Loucy (cell line): Measurements from ENCODE around the gene MAML2.

Experiments
- H2AFZ ChIP-seq: fragments of 200-600 bp; sonication (generic); 2 replicates; pipeline ENCODE4 v1.6.0; 2016; ENCODE audit warnings: antibody characterized with exemption, mild to moderate bottlenecking, low read length, moderate library complexity
- H3F3A ChIP-seq: fragments of 200-600 bp; 2 replicates; pipeline ENCODE4 v1.6.0; 2016; ENCODE audit warnings: antibody characterized with exemption, low read depth, mild to moderate bottlenecking
- H3K27me3 ChIP-seq: fragments of 200-600 bp; sonication (generic); 2 replicates; pipeline ENCODE4 v1.6.1; 2014; ENCODE audit warnings: low read length, mild to moderate bottlenecking; ENCODE audit not compliant: insufficient read depth, poor library complexity, severe bottlenecking
- H3K36me3 ChIP-seq: fragments of 200-600 bp; sonication (generic); 2 replicates; pipeline ENCODE4 v1.6.1; 2016; ENCODE audit warnings: low read length; ENCODE audit not compliant: insufficient read depth
- H3K4me1 ChIP-seq: fragments of 200-600 bp; sonication (generic); 2 replicates; pipeline ENCODE4 v1.5.1; 2014; ENCODE audit warnings: low read length, mild to moderate bottlenecking; ENCODE audit not compliant: insufficient read depth, poor library complexity, severe bottlenecking
- H3K4me2 ChIP-seq: fragments of 200-600 bp; sonication (generic); 2 replicates; pipeline ENCODE4 v1.6.0; 2014; ENCODE audit warnings: antibody characterized with exemption, low read length, low read depth, mild to moderate bottlenecking; ENCODE audit not compliant: poor library complexity, severe bottlenecking
- H3K4me3 ChIP-seq: fragments of 200-600 bp; sonication (generic); 2 replicates; pipeline ENCODE4 v1.5.1; 2014; ENCODE audit warnings: low read length, mild to moderate bottlenecking, mixed read lengths; ENCODE audit not compliant: poor library complexity, severe bottlenecking
- H3K79me2 ChIP-seq: fragments of 200-600 bp; sonication (generic); 2 replicates; pipeline ENCODE4 v1.6.1; 2014; ENCODE audit warnings: low read length; ENCODE audit not compliant: insufficient read depth
- H3K9ac ChIP-seq: fragments of 200-600 bp; sonication (generic); 2 replicates; pipeline ENCODE4 v1.6.0; 2014; ENCODE audit warnings: mild to moderate bottlenecking, low read depth, low read length, moderate library complexity; ENCODE audit not compliant: poor library complexity, severe bottlenecking
- H3K9me2 ChIP-seq: fragments of 200-600 bp; sonication (generic); replicated peaks from 2 replicates; pipeline ENCODE4 v1.6.1; 2016; ENCODE audit warnings: low read depth, low read length, mixed read lengths
- H3K9me3 ChIP-seq: fragments of 200-600 bp; sonication (generic); 2 replicates; pipeline ENCODE4 v1.6.1; 2014; ENCODE audit warnings: mild to moderate bottlenecking, antibody characterized with exemption, low read length, low read depth; ENCODE audit not compliant: insufficient read depth
- H4K20me1 ChIP-seq: fragments of 200-600 bp; sonication (generic); 2 replicates; pipeline ENCODE4 v1.6.0; 2014; ENCODE audit warnings: antibody characterized with exemption, low read length, mild to moderate bottlenecking; ENCODE audit not compliant: insufficient read depth, poor library complexity, severe bottlenecking
- CTCF ChIP-seq: fragments of 200-600 bp; sonication (generic); conservative IDR thresholded peaks from 2 replicates; pipeline ENCODE4 v1.5.1; 2014; ENCODE audit warnings: mild to moderate bottlenecking, antibody characterized with exemption, low read length
- EZH2phosphoT487 ChIP-seq: fragments of 200-600 bp; IDR thresholded peaks from 2 replicates; pipeline ENCODE4 v1.6.1; 2018; ENCODE audit warnings: antibody characterized with exemption, mild to moderate bottlenecking, moderate library complexity, borderline replicate concordance

MAML2 gene

GRCh38 chr11:96033095-96033494 is 309.9 kb downstream of the MAML2 start:
- no peaks in the 10 kb centered on the region for H3K9me2 ChIP-seq
- TF ChIP-seq EZH2phosphoT487 = no peak
- no peak for TF ChIP-seq CTCF
- no peak overlapping the region for H3K4me2 ChIP-seq

DNA sequence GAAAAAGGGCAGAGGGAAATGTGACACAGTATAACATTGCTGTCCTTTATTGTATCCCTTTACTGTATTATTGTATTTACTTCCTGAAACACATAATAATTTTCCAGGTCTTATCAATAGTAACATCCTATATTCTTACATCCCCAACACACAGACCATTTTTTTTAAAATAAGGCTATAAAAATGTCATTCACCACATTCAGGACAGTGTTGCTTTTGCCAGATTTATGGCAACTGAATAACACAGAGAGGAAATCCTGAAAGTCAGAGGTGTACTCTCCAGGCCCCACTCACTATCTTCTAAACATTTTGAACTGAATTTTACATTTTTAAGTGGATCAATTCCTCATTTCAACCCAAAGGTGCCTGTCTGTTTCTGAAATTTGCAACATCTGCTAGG is 314.2 kb downstream of the MAML2 start:
- Histone ChIP-seq H3F3A (no peaks in the 10 kb centered on the region), H4K20me1 (no peaks in the 10 kb centered on the region), H3K4me2 (no peak overlapping the region), H3K36me3 (no peaks in the 10 kb centered on the region), H2AFZ (no peak overlapping the region), H3K27me3 (no peaks in the 10 kb centered on the region), H3K9me3 (no peaks in the 10 kb centered on the region), H3K4me3 (no peak overlapping the region), H3K4me1 (peaks cover 15% of the 10 kb centered on the region), H3K9me2 (no peaks in the 10 kb centered on the region), H3K79me2 (no peaks in the 10 kb centered on the region), H3K9ac (no peak overlapping the region)
- no peak for TF ChIP-seq EZH2phosphoT487
- no peak for TF ChIP-seq CTCF

More at GRCh38 chr11:96033095-96033494, 309.9 kb downstream of the MAML2 start:
- Histone ChIP-seq H3F3A (no peaks in the 10 kb centered on the region), H3K9me3 (no peaks in the 10 kb centered on the region), H3K27me3 (no peaks in the 10 kb centered on the region), H3K79me2 (no peaks in the 10 kb centered on the region), H3K4me3 (no peak overlapping the region), H3K9ac (no peak overlapping the region), H3K36me3 (no peaks in the 10 kb centered on the region), H2AFZ (no peak overlapping the region), H3K4me1 (peaks cover 23% of the 10 kb centered on the region), H4K20me1 (no peaks in the 10 kb centered on the region)

DNA sequence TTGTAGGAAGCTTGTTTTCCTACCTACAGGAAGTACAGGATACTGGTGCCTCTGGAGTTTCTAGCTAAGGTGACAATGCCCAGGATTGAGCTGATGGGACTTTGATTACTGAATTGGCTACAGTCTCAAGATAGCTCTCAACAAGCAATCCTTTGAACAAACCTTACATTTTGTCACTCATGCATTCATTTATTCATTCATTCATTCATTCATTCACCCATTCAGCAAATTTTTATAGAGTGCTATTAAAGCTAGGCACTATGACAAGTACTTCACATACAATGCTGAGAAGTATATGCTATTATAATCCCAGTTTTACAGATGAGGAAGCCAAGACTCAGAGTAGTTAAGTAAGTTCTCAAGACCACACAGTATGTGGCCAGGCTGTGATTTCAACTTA is 316.0 kb downstream of the MAML2 start:
- H3F3A ChIP-seq = no peaks in the 10 kb centered on the region
- no peak overlapping the region for H2AFZ ChIP-seq
- H3K27me3 ChIP-seq = no peaks in the 10 kb centered on the region
- H3K4me3 ChIP-seq = no peak overlapping the region
- no peak overlapping the region for H3K9ac ChIP-seq
- peaks cover 14% of the 10 kb centered on the region for H3K4me1 ChIP-seq
- no peak for TF ChIP-seq CTCF
- no peak for TF ChIP-seq EZH2phosphoT487
- no peaks in the 10 kb centered on the region for H3K9me3 ChIP-seq
- no peaks in the 10 kb centered on the region for H3K9me2 ChIP-seq
- no peak overlapping the region for H3K4me2 ChIP-seq
- no peaks in the 10 kb centered on the region for H4K20me1 ChIP-seq
- no peaks in the 10 kb centered on the region for H3K36me3 ChIP-seq
- H3K79me2 ChIP-seq = no peaks in the 10 kb centered on the region
